Endothelial cell of umbilical vein (primary cell): ENCODE data around the gene VCP. TPM values are rescaled to one million over a fixed set of nuclear protein-coding genes. Genes with fewer than 3 reads are reported as not detected.

Experiments used
- BruUV-seq: library from RNA; stranded (reverse); fragments of 400-500 nt; replicated peaks from 2 replicates; lab custom pipeline; 2021; lab: Mats Ljungman, UMichigan
- CTCF ChIA-PET: fragments of 300-600, 350-600 bp; sonication (Branson Sonifier 250); formaldehyde crosslinking; loops from one replicate; lab custom pipeline; 2021; ENCODE audit warnings: antibody characterized with exemption, inconsistent platforms; lab: Charles Lee
- POLR2A ChIA-PET: fragments of 300-600, 350-600 bp; sonication (Branson Sonifier 250); formaldehyde crosslinking; loops from one replicate; lab custom pipeline; 2021; ENCODE audit warnings: antibody characterized with exemption, inconsistent platforms; lab: Charles Lee
- DNase-seq: peaks from one replicate; pipeline ENCODE4 v3.0.0-alpha.2; 2011; ENCODE audit warnings: low read depth, low spot score
- FAIRE-seq: peaks from 2 replicates; lab custom pipeline; 2011; peaks lifted over from hg19 to GRCh38; lab: Jason Lieb, UNC
- H2AFZ ChIP-seq: 2 replicates; pipeline ENCODE4 v1.6.0; 2012; ENCODE audit warnings: low read depth, low read length, control low read depth, inconsistent platforms
- H3K27ac ChIP-seq: 2 replicates; pipeline ENCODE4 v1.5.1; 2011; ENCODE audit warnings: low read depth, mild to moderate bottlenecking, control low read depth, low read length, moderate library complexity; ENCODE audit not compliant: insufficient read depth
- H3K27me3 ChIP-seq, 2 experiments: 2 replicates each; pipeline versions ENCODE4 v1.6.0 to v1.6.1; 2011; ENCODE audit warnings: low read length in 2 of 2, mixed read lengths in 1 of 2; ENCODE audit not compliant: control insufficient read depth in 2 of 2, insufficient read depth in 2 of 2
- H3K36me3 ChIP-seq, 2 experiments: 2 replicates in 1 of 2; 3 replicates in 1 of 2; pipeline ENCODE4 v1.5.1; 2011; ENCODE audit warnings: low read length in 2 of 2, mild to moderate bottlenecking in 1 of 2, moderate library complexity in 1 of 2; ENCODE audit not compliant: control insufficient read depth in 2 of 2, insufficient read depth in 2 of 2; ENCODE audit errors: extremely low read depth in 1 of 2
- H3K4me1 ChIP-seq: 3 replicates; pipeline ENCODE4 v1.5.1; 2011; ENCODE audit warnings: mild to moderate bottlenecking, low read length; ENCODE audit not compliant: control insufficient read depth, insufficient read depth; ENCODE audit errors: extremely low read depth
- H3K4me2 ChIP-seq: 2 replicates; pipeline ENCODE4 v1.6.1; 2011; ENCODE audit warnings: low read length, control low read depth, mixed read lengths; ENCODE audit not compliant: insufficient read depth
- H3K4me3 ChIP-seq, 3 experiments: fragments of 200-600 bp in 1 of 3; sonication (generic), shearing (Covaris generic) in 1 of 3; replicated peaks in 1 of 3; 2 replicates each; pipeline ENCODE4 v1.5.1; 2011 to 2016; ENCODE audit warnings: control low read depth in 3 of 3, low read length in 3 of 3, mild to moderate bottlenecking in 2 of 3, inconsistent platforms in 1 of 3, low read depth in 1 of 3, moderate library complexity in 1 of 3; ENCODE audit not compliant: insufficient read depth in 1 of 3
- H3K79me2 ChIP-seq: 2 replicates; pipeline ENCODE4 v1.6.0; 2012; ENCODE audit warnings: low read length, inconsistent platforms; ENCODE audit not compliant: control insufficient read depth, insufficient read depth
- H3K9ac ChIP-seq: replicated peaks from 2 replicates; pipeline ENCODE3; 2011; ENCODE audit warnings: low read length, control low read depth; ENCODE audit not compliant: insufficient read depth; ENCODE audit errors: extremely low read depth
- H3K9me1 ChIP-seq: replicated peaks from 3 replicates; pipeline ENCODE4 v1.6.0; 2011; ENCODE audit warnings: mild to moderate bottlenecking, low read length; ENCODE audit not compliant: control insufficient read depth, insufficient read depth; ENCODE audit errors: extremely low read depth
- H3K9me3 ChIP-seq: replicated peaks from 2 replicates; pipeline ENCODE4 v1.5.1; 2012; ENCODE audit warnings: low read length, inconsistent platforms; ENCODE audit not compliant: control insufficient read depth, insufficient read depth
- H4K20me1 ChIP-seq: replicated peaks from 2 replicates; pipeline ENCODE3; 2011; ENCODE audit warnings: mild to moderate bottlenecking, low read length; ENCODE audit not compliant: control insufficient read depth, insufficient read depth; ENCODE audit errors: extremely low read depth
- EZH2 ChIP-seq: IDR thresholded peaks from 2 replicates; pipeline ENCODE4 v1.6.1; 2012; ENCODE audit warnings: borderline replicate concordance, low read depth, mild to moderate bottlenecking, moderate library complexity, low read length, inconsistent platforms; ENCODE audit not compliant: severe bottlenecking
- FOS ChIP-seq: IDR thresholded peaks from 2 replicates; pipeline ENCODE4 v1.6.1; 2011; ENCODE audit warnings: mild to moderate bottlenecking, low read length, moderate library complexity, borderline replicate concordance; ENCODE audit not compliant: insufficient read depth
- GATA2 ChIP-seq: IDR thresholded peaks from 2 replicates; pipeline ENCODE4 v1.7.0; 2011; ENCODE audit warnings: low read depth, mild to moderate bottlenecking, moderate library complexity, mixed read lengths, low read length; ENCODE audit not compliant: insufficient read length, insufficient read depth
- JUN ChIP-seq: IDR thresholded peaks from 2 replicates; pipeline ENCODE4 v1.6.1; 2011; ENCODE audit warnings: borderline replicate concordance, low read depth; ENCODE audit not compliant: insufficient read length, insufficient read depth
- MYC ChIP-seq: IDR thresholded peaks from one replicate; pipeline ENCODE4 v1.6.1; 2011; ENCODE audit warnings: mild to moderate bottlenecking, low read depth, low read length
- POLR2A ChIP-seq: IDR thresholded peaks from 2 replicates; pipeline ENCODE4 v1.6.1; 2012; ENCODE audit warnings: low read depth, mild to moderate bottlenecking, control low read depth, low read length
- POLR2AphosphoS5 ChIP-seq: IDR thresholded peaks from 2 replicates; pipeline ENCODE4 v1.6.1; 2012; ENCODE audit warnings: low read depth, mild to moderate bottlenecking, control low read depth, low read length, moderate library complexity; ENCODE audit not compliant: insufficient read depth
- dilution Hi-C: fragments of 300-500 bp; cut with MboI; formaldehyde crosslinking; loops from one replicate; pipeline ENCODE4 v1.15.0; 2019; ENCODE audit warnings: low sequenced_read_pairs; ENCODE audit not compliant: extremely low pct_ligation_motif_present
- intact Hi-C: fragments of 100-400 bp; cut with micrococcal nuclease; formaldehyde crosslinking; loops from one replicate; pipeline ENCODE4 v1.10.0; 2022
- polyA plus RNA-seq, 4 experiments: library from polyadenylated mRNA; depleted of rRNA in 3 of 4; stranded (reverse) in 3 of 4; unstranded in 1 of 4; fragments of >200 nt; gene quantifications; 2 replicates each; pipeline versions ENCODE4 v1.2.1 to v1.2.3, GENCODE V29; 2011 to 2012; ENCODE audit warnings: missing spikeins in 1 of 4
- total RNA-seq: library from RNA; stranded (reverse); gene quantifications from 2 replicates; pipeline ENCODE4 v1.2.3, GENCODE V29; 2021
- TF ChIP-seq, protein P1 (sequence below): IDR thresholded peaks from 2 replicates; pipeline ENCODE4 v1.6.1; 2011; ENCODE audit not compliant: insufficient read depth, insufficient read length
- TF ChIP-seq, protein P2 (sequence below), 2 donors: IDR thresholded peaks; 1 replicate in 1 of 2; 2 replicates in 1 of 2; pipeline ENCODE4 v1.5.1; 2011; ENCODE audit warnings: low read length in 2 of 2, mild to moderate bottlenecking in 2 of 2, moderate library complexity in 2 of 2, control low read depth in 1 of 2, inconsistent platforms in 1 of 2, low read depth in 1 of 2; ENCODE audit not compliant: insufficient read depth in 1 of 2; ENCODE audit errors: extremely low read depth in 1 of 2

Gene VCP
- total and polyA plus RNA-seq, 2 donors (not counting 3 experiments of a cell fraction or from before 2014, with no cell fraction given), result 349 to 493 TPM

DNA sequence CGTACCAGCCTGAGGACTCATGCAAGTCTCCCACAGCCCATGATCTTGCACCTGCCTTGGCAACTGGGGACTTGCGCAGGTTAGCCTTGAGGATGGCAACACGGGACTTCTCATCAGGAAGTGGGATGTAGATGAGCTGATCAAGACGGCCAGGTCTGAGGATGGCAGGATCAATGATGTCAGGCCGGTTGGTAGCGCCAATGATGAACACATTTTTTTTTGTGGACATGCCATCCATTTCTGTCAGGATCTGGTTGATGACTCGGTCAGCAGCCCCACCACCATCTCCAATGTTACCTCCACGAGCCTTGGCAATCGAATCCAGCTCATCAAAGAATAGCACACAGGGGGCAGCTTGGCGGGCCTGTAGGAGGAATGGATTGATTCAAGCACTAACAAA, 13.0 kb downstream of the VCP start:
- dilution Hi-C loops, result no loop called here
- Histone ChIP-seq H3K4me3 (no peak overlapping the region), H2AFZ (no peak overlapping the region), H4K20me1 (no peaks in the 10 kb centered on the region), H3K27me3 (no peaks in the 10 kb centered on the region), H3K27ac (no peak overlapping the region), H3K79me2 (peaks cover 19% of the 10 kb centered on the region), H3K9me3 (no peaks in the 10 kb centered on the region), H3K4me1 (no peaks in the 10 kb centered on the region), H3K4me2 (no peak overlapping the region), H3K36me3 (peaks cover 68 to 77% of the 10 kb centered on the region in 2 experiments), H3K9ac (no peak overlapping the region), H3K9me1 (no peaks in the 10 kb centered on the region)
- intact Hi-C loops, result no loop called here
- FAIRE-seq (no peak), DNase-seq (no peak)
- ChIA-PET POLR2A (interaction anchor here (1.4 kb wide), 1 partner anchor 13 kb away, joined by 5 read pairs; the partner anchor contains the start of gene VCP), CTCF (interaction anchor here (0.6 to 1.4 kb wide), 2 partner anchors 13 to 160 kb away, joined by 3 to 4 read pairs; partner anchors contain the start of gene VCP)
- TF ChIP-seq EZH2 (no peak), JUN (no peak), POLR2A (no peak), GATA2 (no peak), FOS (no peak)
- TF ChIP-seq, protein P1, sequence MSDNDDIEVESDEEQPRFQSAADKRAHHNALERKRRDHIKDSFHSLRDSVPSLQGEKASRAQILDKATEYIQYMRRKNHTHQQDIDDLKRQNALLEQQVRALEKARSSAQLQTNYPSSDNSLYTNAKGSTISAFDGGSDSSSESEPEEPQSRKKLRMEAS, result no peak
- BruUV-seq, result TSS peak; percentile 6

DNA sequence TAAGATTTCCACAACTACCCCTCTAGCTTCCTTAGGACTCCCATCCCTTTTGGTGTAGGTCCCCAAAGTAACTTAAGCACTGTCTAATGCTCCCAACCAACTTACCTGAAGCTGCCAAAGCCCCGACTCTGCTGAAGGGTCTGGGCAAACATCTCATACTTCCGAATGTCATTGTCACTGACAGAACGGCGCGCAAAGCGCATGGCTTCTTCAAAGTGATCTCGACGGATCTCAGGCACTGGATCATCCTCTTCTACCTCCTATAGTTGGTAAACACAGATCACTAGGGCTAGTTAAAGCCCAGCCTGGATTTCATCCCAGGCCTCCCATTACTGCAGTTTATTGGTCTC, 15.2 kb downstream of the VCP start:
- Histone ChIP-seq H3K9me3 (no peaks in the 10 kb centered on the region), H3K4me2 (no peak overlapping the region), H3K4me3 (no peak overlapping the region), H3K27ac (no peak overlapping the region), H4K20me1 (no peaks in the 10 kb centered on the region), H2AFZ (no peak overlapping the region), H3K36me3 (peaks cover 48 to 59% of the 10 kb centered on the region in 2 experiments), H3K79me2 (peaks cover 3% of the 10 kb centered on the region), H3K9ac (no peak overlapping the region), H3K27me3 (no peaks in the 10 kb centered on the region), H3K9me1 (no peaks in the 10 kb centered on the region), H3K4me1 (no peaks in the 10 kb centered on the region)
- DNase-seq, result no peak
- CTCF ChIA-PET, result interaction anchor here (1.9 kb wide), 1 partner anchor 157 kb away, joined by 4 read pairs; no protein-coding TSS in a partner anchor
- intact Hi-C loops, result no loop called here
- TF ChIP-seq POLR2A (no peak), GATA2 (no peak), EZH2 (no peak), POLR2AphosphoS5 (no peak), MYC (no peak), FOS (no peak), JUN (no peak)
- TF ChIP-seq, protein P1, result no peak
- TF ChIP-seq, protein P2, sequence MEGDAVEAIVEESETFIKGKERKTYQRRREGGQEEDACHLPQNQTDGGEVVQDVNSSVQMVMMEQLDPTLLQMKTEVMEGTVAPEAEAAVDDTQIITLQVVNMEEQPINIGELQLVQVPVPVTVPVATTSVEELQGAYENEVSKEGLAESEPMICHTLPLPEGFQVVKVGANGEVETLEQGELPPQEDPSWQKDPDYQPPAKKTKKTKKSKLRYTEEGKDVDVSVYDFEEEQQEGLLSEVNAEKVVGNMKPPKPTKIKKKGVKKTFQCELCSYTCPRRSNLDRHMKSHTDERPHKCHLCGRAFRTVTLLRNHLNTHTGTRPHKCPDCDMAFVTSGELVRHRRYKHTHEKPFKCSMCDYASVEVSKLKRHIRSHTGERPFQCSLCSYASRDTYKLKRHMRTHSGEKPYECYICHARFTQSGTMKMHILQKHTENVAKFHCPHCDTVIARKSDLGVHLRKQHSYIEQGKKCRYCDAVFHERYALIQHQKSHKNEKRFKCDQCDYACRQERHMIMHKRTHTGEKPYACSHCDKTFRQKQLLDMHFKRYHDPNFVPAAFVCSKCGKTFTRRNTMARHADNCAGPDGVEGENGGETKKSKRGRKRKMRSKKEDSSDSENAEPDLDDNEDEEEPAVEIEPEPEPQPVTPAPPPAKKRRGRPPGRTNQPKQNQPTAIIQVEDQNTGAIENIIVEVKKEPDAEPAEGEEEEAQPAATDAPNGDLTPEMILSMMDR (IDR thresholded peaks at IDR 0.05; ENCODE audit: extremely low read depth in 1 of 2, insufficient read depth in 1 of 2, low read depth in 1 of 2, low read length in 2 of 2), result no peak
- no peak for FAIRE-seq
- BruUV-seq, result no TSS peak
- dilution Hi-C loops, result no loop called here
- POLR2A ChIA-PET, result no interaction called here
